Body of pancreas (tissue), 4 donors: ENCODE measurements around the gene MBTPS1.

Experiments used
- CTCF ChIP-seq, 7 experiments: fragments of 450-650 bp in 4 of 7; fragments of 200-600 bp in 3 of 7; sonication (generic) in 3 of 7; IDR thresholded peaks; one replicate each; pipeline ENCODE4 v1.5.1; 2016 to 2019; ENCODE audit warnings: antibody characterized with exemption in 7 of 7
- POLR2A ChIP-seq, 3 donors: fragments of 450-650 bp; IDR thresholded peaks; one replicate each; pipeline ENCODE4 v1.6.1; 2016; ENCODE audit warnings: antibody characterized with exemption in 3 of 3, mild to moderate bottlenecking in 2 of 3

- TF ChIP-seq CTCF (IDR thresholded peaks at IDR 0.05) (no peak), POLR2A (IDR thresholded peaks at IDR 0.05) (no peak)
Observed at GRCh38 chr16:84095466-84095865, 21.3 kb downstream of the MBTPS1 start.
